Activated CD4-positive, alpha-beta T cell treated with anti-CD3 and anti-CD28 coated beads, Interleukin-10, Interleukin-2, amounts not matched to agents 100 ng/mL and 50 ng/mL, durations not matched to agents 16 hours and 8 hours (primary cell): Measurements from ENCODE around the gene IL34.
A peak's percentile ranks its signal among the peaks of the same experiment; 100 is the strongest.
"Not testable (repeated sequence)": the region's sequence is repeated elsewhere in the genome, so short reads cannot be mapped to it uniquely, and the experiment has no call there.

Experiments
- DNase-seq: peaks from one replicate; pipeline ENCODE4 v3.0.0-alpha.2; 2020

Gene IL34

DNA sequence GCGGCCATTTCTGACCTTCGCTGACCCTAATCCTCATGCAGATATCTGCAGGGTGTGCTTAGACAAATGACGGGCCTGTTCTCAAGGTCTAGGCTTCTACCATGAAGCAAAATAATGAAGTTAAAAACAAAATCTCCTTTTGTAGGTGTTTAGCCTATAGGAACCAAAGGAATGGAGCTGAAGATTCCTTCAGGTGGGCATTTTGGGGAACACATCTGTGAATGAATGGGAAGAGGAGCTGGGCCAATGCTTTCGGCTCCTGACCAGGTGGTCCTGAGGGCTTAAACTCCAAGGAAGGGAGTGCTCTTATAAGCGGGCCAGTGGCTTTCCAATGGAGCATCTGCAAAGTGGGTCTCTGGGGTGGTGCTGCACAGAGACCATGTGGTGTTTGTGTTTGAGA, 14.1 kb upstream of the IL34 start:
- no peak for DNase-seq

DNA sequence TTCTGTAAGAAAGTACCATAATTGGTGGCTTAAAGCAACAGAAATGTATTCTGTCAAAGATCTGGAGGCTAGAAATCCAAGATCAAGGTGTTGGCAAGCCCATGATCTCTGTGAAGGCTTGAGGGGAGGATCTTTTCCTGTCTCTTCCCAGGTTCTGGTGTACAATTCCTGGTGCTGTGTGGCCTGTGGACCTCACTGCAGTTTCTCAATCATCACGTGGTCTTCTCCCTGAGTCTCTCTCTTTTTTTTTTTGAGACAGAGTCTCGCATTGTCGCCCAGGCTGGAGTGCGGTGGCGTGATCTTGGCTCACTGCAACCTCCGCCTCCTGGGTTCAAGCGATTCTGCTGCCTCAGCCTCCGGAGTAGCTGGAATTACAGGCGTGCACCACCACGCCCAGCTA, 12.7 kb upstream of the IL34 start:
- not testable (repeated sequence) for DNase-seq

DNA sequence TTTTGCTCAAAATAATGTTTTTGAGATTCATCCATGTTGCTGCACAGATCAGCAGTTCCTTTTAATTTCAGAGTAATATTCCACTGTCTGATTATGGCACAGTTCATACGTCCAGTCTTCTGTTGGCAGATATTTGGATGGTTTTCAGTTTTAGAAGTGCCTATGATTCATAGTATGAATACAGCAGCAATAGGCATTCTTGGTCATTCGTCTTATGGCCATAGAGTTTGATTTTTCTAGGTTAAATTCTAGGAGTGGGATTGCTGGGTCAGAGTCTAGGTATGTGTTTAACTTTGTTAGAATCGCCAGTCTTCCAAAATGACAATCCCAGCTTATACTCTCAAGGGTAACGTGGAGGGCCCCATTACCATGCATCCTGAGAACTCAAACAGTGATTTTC, 11.5 kb upstream of the IL34 start:
- no peak for DNase-seq

DNA sequence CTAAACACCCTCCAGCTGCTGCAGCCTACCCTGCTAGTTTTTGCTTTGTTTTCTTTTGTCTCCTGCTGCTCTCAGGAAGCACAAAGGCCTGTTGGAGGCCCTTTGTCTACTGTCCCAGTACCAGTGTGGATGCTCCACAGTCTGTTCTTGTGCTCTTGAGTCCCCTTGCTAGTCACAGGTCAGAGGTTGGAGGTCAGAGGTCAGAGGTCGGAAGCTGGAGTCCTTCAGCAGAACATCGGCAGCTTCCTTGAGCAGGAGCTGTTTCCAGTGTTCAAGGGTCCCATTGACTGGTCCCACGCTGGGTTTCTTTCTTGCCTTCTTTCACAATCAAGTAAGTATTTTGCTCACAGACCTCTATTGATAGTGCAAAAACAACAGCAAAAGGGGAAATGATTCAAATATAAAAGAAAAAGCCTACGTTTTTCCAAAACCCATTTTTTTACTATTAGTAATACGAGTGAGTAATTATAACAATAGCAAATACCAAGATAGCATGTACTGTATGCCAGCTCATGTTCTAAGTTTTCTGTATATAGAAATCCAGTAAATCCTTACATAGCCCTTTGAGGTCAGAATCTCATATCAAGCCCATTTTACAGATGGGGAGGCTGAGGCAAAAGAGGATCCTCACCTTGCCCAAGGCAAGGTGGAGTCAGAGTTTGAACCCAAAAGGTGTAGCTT, 10.9 kb upstream of the IL34 start:
- DNase-seq: no peak

GRCh38 chr16:70638814-70639792, 7.3 kb upstream of the IL34 start:
- DNase-seq: no peak

DNA sequence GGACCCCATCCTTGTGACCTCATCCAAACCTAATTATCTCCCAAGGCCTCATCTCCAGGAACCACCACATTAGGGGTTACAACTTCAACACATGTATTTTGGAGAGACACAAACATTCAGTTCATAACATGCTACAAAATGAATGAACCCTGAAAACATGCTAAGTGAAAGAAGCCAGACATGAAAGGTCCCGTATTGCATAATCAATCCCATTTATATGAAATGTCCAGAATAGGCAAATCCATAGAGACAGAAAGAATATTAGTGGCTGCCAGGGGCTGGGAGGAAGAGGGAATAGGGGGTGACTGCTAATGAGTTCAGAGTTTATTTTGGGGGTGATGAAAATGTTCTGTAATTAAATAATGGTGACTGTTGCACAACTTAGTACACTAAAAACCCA, 3.7 kb upstream of the IL34 start:
- DNase-seq: no peak

DNA sequence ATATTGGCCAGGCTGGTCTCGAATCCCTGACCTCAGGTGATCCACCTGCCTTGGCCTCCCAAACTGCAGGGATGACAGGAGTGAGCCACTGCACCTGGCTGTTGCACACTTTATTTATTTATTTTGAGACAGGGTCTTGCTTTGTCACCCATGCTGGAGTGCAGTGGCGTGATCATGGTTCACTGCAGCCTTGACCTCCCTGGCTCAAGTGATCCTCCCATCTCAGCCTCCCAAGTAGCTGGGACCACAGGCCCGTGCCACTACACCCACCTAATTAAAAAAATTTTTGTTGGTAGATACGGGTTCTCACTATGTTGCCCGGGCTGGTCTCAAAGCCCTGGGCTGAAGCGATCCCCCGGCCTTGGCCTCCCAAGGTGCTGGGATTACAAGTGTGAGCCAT, 3.1 kb upstream of the IL34 start:
- not testable (repeated sequence) for DNase-seq

- DNase-seq: no peak
These were observed 1.4 kb upstream of the IL34 start for GRCh38 chr16:70644763-70645597.

DNA sequence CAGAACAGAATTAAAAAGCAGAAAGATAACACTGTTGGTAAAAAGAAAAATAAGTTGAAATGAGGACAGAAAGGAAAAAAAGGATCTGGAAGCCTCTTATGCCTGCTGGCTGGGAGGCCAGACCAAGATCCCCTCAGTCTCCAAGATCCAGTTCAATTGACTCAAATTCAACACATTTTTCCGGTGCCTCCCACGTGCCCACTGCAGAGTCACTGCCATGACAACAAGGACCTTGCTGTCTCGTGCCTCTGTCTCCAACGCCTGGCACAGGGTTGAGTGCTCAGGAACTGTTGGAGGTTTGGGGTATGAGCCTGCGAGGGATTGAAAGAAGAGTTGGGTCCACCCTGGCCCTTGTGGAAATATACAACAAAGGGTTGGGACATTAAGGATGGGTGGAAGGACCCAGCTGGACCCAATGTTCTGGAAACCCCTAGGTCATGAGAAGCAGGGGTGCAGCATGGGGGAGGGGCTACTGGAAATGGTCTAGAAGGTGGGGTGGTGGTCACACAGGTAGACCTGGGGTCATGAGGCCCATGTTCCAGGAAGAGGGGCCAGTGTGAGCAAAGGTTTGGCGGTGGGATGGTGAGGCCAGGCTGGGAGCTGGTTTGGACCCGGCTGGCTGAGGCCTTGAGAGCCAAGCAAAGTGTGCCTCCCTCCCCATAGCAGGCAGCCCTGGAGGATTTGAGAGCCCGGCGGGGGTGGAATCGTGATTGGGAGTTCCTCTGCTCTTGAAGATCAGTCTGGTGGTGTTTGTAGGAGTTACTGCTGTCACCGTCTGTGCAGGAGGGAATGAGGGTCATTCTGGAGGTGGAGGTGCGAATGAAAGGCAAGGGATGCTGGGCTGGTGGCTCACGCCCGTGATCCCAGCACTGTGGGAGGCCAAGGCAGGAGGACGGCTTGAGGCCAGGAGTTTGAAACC, 1.3 kb downstream of the IL34 start:
- DNase-seq: no peak

GRCh38 chr16:70648606-70649005, 2.2 kb downstream of the IL34 start:
- DNase-seq: no peak

- DNase-seq: no peak
These were observed 2.9 kb downstream of the IL34 start for GRCh38 chr16:70649300-70649699.

DNA sequence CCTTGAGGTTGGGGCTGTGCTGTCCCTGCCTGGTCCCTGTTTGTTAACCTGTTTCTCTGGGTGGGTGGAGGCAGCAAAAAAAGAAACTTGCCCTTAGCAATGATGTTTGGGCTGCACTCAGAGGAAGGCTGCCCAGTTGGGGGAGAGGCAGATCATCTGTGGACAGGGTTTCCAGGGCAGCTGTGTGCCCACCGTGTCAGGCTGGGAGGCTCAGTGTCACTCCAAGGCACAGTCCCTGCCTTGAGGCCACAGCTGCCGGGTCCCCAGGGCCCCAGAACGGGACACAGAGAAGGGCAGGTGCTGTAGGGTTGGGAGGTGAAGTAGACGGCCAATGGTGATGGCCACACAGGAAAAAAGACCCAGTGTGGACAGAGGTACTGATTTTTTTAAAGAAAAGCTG, 3.9 kb downstream of the IL34 start:
- DNase-seq: no peak

DNA sequence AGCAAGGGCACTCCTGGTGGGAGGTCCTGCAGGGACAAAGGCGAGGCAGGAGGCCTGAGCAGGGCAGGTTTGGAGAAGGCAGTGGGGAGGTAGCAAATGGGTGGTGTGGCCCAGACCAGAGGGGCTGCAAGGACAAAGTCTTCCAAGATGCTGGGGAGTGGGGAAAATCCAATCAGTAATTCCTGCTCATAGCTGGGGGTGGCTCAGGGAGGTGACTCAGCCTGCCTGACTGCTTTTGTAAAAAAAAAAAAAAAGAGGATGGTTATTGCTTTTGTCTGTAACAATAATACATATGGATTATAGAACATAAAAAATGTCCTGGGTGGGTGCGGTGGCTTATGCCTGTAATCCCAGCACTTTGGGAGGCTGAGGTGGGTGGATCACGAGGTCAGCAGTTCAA, 5.2 kb downstream of the IL34 start:
- DNase-seq: no peak

DNA sequence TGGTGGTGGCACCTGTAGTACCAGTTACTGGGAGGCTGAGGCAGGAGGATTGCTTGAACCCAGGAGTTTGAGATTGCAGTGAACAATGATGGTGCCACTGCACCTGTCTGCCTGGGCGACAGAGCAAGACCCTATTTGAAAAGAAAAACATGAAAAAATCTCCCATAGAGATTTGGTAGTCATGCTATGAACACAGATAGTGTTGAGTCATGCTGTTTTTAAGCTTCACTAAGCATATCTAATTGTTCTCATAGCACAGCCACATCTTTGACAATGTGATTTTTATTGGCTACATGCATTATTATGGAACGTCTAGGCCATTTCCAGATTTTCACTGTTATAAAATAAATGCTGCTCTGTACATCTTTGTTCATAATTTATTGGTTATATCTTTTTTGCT, 6.0 kb downstream of the IL34 start:
- no peak for DNase-seq

- no peak for DNase-seq
These were observed 7.0 kb downstream of the IL34 start for GRCh38 chr16:70653406-70653805.

GRCh38 chr16:70653809-70654771, 7.7 kb downstream of the IL34 start:
- peak; percentile 83 for DNase-seq

- no peak for DNase-seq
These were observed 9.8 kb downstream of the IL34 start for GRCh38 chr16:70656065-70656711.

DNA sequence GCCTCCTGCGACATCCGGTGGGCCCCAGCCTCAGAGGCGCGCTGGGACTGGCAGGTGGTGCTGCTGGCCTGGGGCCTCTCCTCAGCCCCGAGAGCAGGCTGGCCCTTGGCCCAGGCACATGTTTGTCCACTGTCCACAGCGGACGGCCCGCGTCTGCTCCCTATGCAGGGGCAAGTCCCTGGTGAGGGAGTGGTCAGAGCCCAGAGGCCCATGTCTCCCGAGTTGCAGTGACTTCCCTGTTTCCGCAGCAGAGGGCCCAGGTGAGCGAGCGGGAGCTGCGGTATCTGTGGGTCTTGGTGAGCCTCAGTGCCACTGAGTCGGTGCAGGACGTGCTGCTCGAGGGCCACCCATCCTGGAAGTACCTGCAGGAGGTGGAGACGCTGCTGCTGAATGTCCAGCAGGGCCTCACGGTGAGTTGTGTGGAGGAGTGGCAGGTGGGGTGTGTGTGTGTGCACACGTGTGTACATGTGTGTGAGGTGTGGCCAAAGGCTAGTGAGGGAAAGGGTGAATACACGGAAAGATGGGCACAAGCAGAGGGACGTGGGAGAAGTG, 10.4 kb downstream of the IL34 start:
- DNase-seq: no peak

- no peak for DNase-seq
These were observed 11.6 kb downstream of the IL34 start for GRCh38 chr16:70657956-70658355.

GRCh38 chr16:70658921-70659320, 12.6 kb downstream of the IL34 start:
- DNase-seq: no peak
